HG03354 (cell line): Measurements from ENCODE around the gene EPAS1.
"Not testable (repeated sequence)": the region's sequence is repeated elsewhere in the genome, so short reads cannot be mapped to it uniquely, and the experiment has no call there.

Experiments used
- ATAC-seq: cut with Tn5 transposase; IDR thresholded peaks from one replicate; pipeline ENCODE4 v1.9.1; 2021; ENCODE audit warnings: mild to moderate bottlenecking; ENCODE audit not compliant: unreplicated experiment, poor library complexity, severe bottlenecking

Gene EPAS1

DNA sequence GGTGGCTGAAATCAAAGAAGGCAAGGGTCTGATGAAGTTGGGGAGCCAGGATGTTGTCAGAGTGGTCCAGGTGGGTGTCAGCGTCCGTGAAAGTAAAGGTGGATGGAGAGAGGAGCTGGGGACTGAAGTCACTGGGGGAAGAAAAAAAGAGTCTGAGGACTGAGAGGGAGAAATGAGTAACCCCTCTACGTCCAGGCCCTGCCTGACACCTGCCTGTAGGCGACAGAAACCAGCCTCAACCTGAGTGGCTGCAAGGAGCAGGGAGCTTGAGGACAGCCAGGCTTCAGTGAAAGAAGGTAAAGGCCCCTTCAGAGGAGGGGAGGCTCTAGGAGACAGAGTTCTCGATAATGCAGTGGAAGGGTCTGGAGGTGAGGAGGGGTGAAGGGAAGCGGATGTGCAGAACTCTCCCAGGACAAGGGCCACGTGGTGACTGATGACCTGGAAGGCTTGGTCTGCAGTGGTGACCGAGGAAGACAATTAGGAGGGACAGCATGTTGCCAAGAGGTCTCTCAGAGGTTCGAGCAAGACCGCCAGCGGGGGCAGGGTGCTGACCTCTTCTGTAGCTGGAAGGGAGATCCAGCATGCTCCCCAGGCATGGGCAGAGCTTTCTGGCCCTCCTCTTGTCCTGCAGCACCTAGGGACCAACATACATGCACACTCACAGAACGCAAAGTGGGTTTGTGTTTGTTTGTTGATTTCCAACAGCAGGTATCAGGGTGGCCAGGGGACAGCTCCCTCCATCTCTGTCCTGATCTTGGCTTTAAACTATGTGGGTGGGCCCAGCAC lies 95.5 kb downstream of the EPAS1 start:
- ATAC-seq = no peak

DNA sequence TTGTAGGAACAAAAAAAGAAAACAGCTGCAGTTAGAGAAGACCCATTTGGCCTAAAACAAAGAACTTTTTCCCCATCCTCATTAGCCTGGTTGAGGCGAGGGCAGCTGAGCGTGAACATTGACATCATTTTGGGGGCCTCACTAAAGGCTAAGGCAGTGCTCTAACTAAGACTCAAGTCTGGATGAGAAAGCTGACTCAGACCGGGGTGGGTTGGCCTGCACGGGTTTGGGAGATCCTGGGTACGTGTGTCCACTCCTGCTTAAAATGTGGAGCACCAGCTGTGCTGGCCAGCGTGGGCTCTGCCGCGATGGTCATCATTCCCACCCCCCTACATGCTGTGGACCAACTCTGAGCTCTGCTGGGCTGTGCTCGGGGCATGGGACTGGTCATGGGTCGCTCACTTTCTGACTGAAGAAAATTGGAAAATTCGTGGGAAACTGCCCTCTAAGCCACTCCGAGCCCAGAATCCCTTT lies 96.2 kb downstream of the EPAS1 start:
- no peak for ATAC-seq

GRCh38 chr2:46393865-46394264 lies 96.7 kb downstream of the EPAS1 start:
- ATAC-seq = no peak

GRCh38 chr2:46394649-46395510 lies 97.7 kb downstream of the EPAS1 start:
- no peak for ATAC-seq

DNA sequence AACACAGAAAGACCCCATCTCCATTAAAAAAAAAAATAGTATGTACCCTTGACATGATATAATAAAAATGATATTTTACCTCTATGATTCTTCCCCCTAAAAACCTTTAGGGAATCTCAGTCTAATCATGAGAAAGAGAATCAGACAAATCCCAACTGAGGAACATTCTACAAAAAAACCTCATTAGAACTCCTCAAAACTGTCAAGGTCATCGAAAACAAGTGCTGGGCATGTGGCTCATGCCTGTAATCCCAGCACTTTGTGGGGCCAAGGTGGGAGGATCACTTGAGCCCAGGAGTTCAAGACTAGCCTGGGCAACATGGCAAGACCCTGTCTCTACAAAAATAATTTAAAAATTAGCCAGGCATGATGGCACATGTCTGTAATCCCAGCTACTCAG lies 98.5 kb downstream of the EPAS1 start:
- not testable (repeated sequence) for ATAC-seq

- ATAC-seq = no peak
Measured at GRCh38 chr2:46400016-46400415, 102.8 kb downstream of the EPAS1 start.

GRCh38 chr2:46402874-46403273 lies 105.7 kb downstream of the EPAS1 start:
- no peak for ATAC-seq

- ATAC-seq = no peak
Measured at GRCh38 chr2:46404181-46404759, 107.1 kb downstream of the EPAS1 start.

- ATAC-seq = no peak
Measured at GRCh38 chr2:46407852-46408455, 110.7 kb downstream of the EPAS1 start.

DNA sequence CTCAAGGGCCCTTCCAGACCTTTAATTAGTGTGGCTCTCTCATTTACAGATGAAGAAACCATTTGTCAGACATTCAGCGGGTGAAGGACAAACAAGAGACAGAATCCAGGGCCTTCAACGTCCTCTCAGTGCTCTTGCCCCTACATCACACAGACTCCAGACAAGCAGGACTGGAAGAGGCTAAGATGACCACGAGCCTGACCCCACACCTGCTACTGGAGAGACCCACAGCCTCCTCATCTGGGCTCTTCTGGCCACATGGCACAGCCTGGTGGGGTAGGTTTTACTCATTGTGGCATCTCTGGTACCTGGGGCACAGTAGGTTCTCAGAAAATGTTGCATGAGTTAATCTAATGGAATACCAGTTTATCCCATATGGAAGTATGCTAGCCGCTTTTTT lies 112.5 kb downstream of the EPAS1 start:
- no peak for ATAC-seq

GRCh38 chr2:46410273-46411244 lies 113.4 kb downstream of the EPAS1 start:
- ATAC-seq = no peak

DNA sequence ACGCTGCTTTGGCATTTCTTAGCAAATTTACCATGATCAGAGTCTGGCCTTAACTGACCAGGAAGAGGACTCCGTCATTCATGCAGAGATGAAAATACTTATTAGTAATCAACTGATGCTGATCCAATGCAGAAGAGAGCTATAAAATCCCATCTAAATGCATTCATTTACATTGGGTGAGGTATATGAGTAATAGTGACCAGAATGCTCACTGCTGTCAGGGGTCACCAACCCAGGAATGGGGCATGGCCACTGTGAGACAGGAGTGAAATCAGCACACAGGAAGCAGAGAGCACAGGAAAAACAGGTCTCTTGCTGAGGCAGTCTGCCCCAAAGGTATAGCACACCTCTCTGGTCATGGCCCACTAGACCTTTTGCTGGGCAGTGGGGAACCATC lies 114.0 kb downstream of the EPAS1 start:
- no peak for ATAC-seq

- ATAC-seq = no peak
Measured at GRCh38 chr2:46411985-46412384, 114.8 kb downstream of the EPAS1 start.

DNA sequence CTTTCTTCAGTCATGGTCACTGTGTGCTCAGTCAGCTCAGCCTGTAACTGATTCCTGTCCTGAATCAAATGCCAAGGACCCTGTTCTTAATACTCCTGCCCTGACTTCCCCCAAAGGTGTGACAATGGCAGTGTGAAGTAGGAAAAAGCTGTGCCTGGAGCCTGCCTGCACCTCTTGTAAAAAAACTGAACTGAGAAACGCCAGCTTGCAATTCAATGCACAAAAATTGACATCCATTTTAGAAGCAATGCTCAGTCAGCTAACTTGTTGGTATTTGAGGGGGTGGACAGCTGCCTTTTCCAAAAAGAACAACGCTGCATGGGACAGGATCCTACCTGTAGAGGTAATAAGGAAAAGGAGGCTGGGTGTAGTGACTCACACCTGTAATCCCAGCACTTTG lies 115.9 kb downstream of the EPAS1 start:
- ATAC-seq = no peak

DNA sequence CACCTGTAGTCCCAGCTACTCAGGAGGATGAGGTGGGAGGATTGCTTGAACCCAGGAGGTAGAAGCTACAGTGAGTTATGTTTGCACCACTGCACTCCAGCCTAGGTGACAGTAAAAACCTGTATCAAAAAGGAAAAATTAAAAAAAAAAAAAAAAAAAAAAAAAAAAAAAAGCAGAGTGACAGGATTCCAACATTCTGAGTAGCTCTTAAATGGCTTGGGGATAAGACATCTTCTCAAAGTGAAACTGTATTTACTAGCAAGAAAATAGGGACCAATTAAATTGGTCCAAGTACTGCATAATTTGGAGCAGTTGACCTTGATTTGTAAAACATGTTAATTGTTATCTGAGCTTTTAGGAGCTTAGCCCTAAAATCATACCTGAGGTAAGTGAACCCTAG lies 116.4 kb downstream of the EPAS1 start:
- ATAC-seq = no peak

DNA sequence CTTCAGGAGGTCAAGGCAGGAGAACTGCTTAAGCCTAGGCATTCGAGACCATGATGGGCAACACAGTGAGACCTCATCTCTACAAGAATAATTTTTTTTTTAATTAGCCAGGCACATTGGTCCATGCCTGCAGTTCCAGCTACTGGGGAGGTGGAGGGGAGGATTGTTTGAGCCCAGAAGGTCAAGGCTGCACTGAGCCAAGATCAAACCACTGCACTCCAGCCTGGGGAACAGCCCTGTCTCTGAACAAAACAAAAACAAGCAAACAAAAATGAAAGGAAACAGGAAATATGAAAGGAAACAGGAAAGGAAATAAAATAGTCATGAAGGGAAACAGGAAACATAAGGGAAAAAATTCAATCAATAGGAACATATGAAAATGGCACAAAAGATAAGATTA lies 117.5 kb downstream of the EPAS1 start:
- ATAC-seq = no peak

DNA sequence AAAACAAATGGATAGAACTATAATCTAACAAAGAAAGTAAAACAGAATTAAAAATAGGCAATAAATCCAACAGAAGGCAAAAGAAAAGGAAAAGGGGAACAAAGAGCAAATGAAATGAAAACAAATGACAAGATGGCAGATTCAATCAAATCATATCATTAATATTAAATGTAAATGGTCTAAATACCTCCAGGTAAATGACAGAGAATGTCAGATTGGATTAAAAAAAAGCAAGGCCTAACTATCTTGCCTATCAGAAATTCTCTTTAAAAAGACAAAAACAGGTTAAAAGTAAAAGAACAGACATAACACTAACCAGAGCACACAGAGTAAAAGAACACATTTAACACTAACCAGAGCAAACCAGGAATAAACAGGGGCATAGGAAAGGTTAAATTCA lies 119.1 kb downstream of the EPAS1 start:
- no peak for ATAC-seq

DNA sequence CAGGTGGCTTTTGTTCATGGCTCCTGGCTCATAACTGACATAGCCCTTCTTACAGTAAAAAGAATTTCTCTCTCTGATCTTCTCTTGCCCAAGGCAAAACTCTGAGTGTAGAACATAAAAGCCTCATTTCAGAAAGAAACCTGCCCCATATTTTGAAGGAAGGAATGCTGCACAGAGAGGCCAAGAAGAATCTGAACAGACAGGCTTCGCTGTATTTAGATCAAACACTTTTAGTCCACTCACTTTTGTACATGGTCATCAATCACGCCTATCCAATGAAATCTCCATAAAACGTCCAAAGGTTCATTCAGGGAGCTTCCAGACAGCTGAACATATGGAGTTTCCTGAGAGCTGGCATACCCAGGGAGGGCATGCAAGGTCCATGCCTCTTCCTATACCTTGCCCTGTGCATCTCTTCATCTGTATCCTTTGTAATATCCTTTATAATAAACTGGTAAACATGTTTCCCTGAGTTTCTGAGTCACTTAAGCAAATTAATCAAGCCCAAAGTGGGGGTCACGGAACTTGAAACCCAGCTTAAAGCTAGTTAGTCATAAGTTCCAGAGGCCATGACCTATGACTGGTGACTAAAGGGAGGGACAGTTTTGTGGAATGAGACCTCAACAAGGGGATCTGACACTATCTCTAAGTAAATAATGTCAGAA lies 119.7 kb downstream of the EPAS1 start:
- ATAC-seq = no peak

GRCh38 chr2:46420945-46421344 lies 123.7 kb downstream of the EPAS1 start:
- no peak for ATAC-seq
